ENCODE data around the gene SFI1.

SFI1 gene

GRCh38 chr22:31625257-31625640 is 128.9 kb downstream of the SFI1 start:
- no peak overlapping the region for H3K4me3 ChIP-seq (ENCODE audit: low read depth, low read length)

GRCh38 chr22:31625661-31626426 is 129.5 kb downstream of the SFI1 start:
- no peak overlapping the region for H3K4me3 ChIP-seq (ENCODE audit: low read depth, low read length)
- DNase-seq (ENCODE audit: low read depth): no peak

More at GRCh38 chr22:31625257-31625640, 128.9 kb downstream of the SFI1 start:
- DNase-seq (ENCODE audit: low read depth): no peak

DNA sequence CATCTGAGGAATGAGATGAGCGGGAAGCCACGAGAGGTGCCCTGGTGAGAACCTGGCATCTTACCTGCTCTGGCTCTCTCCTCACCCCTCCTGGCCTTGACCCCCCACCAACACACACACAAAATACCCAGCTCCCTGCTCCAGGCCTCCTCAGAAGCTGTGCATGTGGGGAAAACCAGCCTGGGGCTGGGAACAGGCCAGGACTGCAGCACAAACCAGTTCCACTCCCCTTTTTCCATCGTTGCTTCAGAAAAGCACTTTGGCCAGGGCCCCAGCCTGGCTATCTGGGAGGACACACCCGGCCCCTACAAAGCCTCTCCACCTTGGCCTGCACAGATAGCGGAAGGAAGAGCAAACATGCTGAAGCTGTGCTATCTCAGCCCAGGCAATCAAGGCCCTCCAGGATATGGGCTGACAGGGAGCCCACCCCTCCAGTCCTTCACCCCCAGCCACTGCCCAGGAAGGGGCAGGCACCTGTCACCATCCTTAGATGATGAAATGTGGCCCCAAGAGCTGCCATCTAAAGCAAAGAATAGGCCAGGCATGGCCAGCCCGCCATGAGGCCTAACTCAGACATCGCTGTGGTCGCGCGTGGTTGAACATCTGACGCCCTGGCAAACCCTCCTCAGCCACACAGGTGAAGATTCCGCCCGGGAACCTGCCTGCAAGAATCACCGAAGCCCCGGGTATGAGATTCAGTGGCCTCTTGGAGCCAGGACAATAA is 130.3 kb downstream of the SFI1 start:
- no peak overlapping the region for H3K4me3 ChIP-seq (ENCODE audit: low read depth, low read length)
- DNase-seq (ENCODE audit: low read depth): no peak

- no peak for DNase-seq (ENCODE audit: low read depth)
- H3K4me3 ChIP-seq (ENCODE audit: low read depth, low read length): no peak overlapping the region
Observed at GRCh38 chr22:31627223-31627731, 130.9 kb downstream of the SFI1 start.

DNA sequence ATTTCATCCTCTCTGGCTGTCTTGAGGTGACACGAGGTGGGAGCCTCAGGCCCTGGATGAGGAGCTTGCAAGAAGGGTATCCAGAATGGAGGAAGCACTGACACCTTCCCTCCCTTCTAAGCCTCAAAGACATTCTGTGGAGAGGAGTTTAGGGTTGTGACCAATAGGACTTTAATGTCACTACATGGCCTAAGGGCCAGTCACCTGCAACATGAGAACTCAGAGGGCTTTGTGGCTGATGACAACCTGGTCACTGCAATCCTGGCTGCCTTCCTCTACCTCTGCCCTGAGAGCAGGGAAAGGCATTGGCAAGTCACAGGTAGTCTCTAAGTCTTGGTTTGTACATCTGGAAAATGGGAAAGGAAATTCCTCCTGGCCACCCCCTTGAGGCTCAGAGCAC is 132.0 kb downstream of the SFI1 start:
- no peak for DNase-seq (ENCODE audit: low read depth)
- H3K4me3 ChIP-seq (ENCODE audit: low read depth, low read length): no peak overlapping the region

DNA sequence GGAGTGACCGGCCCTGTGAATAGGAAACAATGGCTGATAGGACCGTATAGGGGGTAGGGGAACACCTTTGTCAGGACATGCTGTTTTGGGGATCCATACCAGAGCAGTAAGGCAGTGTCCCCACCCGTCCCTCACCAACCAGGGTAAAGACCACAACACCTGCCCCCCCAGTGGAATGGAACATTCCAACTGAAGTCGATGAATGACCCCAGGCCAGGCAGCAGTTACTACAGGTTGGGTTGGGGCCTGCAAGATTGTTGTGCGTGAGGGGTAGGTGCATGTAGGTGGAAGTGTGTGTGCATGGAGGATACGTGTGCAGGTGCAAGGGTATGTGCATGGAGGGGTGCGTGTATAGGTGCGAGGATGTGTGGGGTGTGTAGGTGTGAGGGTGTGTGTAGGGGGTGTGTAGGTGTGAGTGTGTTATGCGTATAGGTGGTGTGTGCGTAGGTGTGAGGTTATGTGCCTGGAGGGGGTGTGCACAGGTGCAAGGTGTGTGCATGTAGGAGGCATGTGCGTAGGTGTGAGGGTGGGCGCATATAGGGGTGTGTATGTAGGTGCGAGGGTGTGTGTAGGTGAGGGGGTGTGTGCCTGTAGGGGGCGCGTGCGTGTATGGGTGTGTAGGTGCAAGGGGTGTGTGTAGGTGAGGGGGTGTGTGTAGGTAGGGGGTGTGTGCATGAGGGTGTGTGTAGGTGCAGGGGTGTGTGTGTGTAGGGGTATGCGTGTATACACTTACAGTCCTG is 132.8 kb downstream of the SFI1 start:
- peak overlapping the region; percentile 74 for H3K4me3 ChIP-seq (ENCODE audit: low read depth, low read length)
- DNase-seq (ENCODE audit: low read depth): no peak

- H3K4me3 ChIP-seq (ENCODE audit: low read depth, low read length): peak overlapping the region; percentile 74
- no peak for DNase-seq (ENCODE audit: low read depth)
Observed at GRCh38 chr22:31629741-31630184, 133.4 kb downstream of the SFI1 start.

DNA sequence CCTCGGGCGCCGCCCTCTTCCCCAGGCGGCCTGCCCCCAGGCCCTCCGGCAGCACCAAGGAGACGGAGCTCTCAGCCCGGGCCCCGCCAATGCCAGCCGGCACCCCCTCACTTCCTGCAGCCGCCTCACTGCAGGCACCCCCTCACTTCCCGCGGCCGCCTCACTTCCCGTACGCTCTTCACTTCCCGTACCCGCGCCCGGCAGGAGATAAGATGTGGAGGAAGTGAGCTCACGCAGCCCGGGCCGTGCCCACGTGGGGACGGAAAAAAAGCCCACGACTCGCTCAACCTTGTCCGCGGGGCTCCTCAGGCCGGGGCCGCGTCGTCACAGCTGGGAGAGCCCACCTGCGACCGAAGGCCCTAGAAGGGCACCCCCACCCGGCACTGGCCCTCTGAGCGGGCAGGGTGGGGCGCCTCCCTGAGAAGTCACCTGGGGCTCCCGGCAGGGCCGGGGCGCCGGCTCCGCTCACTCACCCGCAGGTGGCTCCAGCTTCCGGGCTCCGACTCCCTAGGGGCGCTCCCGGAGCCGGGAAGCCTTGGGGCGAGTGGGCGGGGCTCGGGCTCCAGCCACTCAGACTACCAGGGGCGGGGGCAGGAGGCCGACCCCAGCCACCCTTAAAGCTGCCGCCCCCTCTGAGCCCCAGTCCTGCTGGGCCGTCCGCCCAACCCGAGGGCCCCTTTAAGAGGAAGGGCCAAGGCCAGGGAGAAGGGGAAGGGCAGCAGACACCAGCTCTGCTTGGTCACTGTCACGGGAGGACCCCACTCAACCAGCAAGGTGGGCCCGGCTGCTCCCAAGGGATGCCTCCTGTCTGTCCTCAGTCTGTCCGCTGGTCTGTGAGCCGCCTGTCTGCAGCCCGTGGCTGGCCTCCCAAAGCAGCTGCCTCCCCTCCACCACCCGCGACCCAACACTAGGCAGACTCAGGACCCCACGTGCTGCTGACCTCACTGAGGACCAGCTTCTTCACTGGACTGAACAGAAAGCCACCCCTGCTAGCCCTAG is 134.3 kb downstream of the SFI1 start:
- DNase-seq (ENCODE audit: low read depth): peak; percentile 39

DNA sequence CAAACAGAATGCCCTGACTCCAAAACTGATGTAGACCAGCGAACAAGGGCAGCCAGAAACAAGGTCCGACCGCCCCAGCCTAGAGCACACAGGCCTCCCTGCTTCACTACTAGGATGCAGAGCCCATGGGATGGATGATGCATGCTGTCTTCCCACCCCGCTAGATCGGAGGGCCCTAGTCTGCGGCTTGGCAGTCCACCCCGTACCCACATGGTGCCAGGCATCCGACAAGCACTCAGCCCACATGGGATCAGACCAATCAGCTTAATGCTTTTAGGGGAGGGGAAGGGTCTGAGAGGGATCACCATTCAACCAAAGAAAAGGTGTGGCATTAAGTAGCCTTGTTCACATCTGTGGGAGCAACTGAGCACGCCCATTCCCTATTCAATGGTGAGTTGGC is 135.1 kb downstream of the SFI1 start:
- H3K4me3 ChIP-seq (ENCODE audit: low read depth, low read length): peak overlapping the region; percentile 74
- no peak for DNase-seq (ENCODE audit: low read depth)

More for the DNA sequence above, 134.3 kb downstream of the SFI1 start:
- H3K4me3 ChIP-seq (ENCODE audit: low read depth, low read length): peak overlapping the region; percentile 74

- H3K4me3 ChIP-seq (ENCODE audit: low read depth, low read length): no peak overlapping the region
- no peak for DNase-seq (ENCODE audit: low read depth)
Observed at GRCh38 chr22:31635638-31636306, 139.4 kb downstream of the SFI1 start.

DNA sequence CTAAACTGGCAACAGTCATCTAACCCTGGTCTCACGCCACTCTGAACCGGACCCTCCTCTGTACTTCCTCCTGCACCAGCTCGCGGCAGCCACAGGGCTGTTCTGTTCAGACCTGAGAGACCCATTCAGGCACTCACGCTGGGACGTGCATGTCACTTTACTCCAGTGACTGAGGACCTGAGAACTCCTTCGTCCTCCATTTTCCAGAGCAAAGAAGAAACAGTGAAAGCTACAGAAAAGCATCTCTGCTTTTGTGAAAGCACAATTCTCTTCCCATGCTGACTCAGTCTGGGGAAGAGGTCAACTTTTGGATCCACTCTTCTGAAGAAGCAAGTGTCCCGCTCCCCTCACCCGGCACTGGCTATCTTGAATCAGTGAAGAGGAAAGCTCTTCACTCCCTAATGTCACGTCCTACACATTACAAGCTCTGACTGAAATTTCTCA is 141.1 kb downstream of the SFI1 start:
- no peak for DNase-seq (ENCODE audit: low read depth)
- no peak overlapping the region for H3K4me3 ChIP-seq (ENCODE audit: low read depth, low read length)

GRCh38 chr22:31637891-31638618 is 141.7 kb downstream of the SFI1 start:
- DNase-seq (ENCODE audit: low read depth): no peak

DNA sequence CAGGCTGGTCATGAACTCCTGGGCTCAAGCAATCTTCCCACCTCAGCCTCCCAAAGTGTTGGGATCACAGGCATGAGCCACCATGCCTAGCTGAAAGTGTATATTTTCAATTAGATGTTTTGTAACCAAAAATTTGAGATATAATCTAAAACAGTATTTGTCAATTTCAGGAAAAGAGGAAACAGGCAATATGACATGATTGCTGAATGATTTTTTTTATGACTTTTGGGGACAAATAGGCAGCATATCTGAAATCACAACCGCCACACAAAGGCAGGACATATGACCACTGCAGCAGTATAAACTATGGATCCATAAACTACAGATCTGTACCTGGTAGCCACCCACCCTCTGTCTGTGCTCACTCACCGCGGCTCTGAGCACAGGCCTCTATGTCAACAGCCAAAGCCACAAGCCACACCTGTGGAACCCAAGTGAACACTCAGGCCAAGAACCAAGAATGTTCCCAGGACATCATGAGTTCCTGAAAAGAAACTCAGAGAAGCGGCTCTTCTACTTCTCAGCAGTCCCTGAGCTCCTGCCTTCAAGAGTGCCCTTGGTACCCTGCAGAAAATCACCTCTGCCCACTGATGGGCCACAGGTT is 143.2 kb downstream of the SFI1 start:
- DNase-seq (ENCODE audit: low read depth): no peak
- H3K4me3 ChIP-seq (ENCODE audit: low read depth, low read length): no peak overlapping the region

More at GRCh38 chr22:31637891-31638618, 141.7 kb downstream of the SFI1 start:
- no peak overlapping the region for H3K4me3 ChIP-seq (ENCODE audit: low read depth, low read length)

GRCh38 chr22:31646186-31647019 is 150.1 kb downstream of the SFI1 start:
- peak; percentile 93 for DNase-seq (ENCODE audit: low read depth)
- H3K4me3 ChIP-seq (ENCODE audit: low read depth, low read length): no peak overlapping the region

GRCh38 chr22:31647066-31647465 is 150.7 kb downstream of the SFI1 start:
- no peak overlapping the region for H3K4me3 ChIP-seq (ENCODE audit: low read depth, low read length)
- DNase-seq (ENCODE audit: low read depth): no peak

Measured in skeletal muscle cell (primary cell).